Natural killer cell treated with Interleukin-12 subunit alpha and Interleukin-12 subunit beta and Interleukin-15 and Interleukin-18, amount 100 ng/mL, for 72 hours (primary cell): ENCODE data around the gene DGUOK. TPM values are rescaled to one million over a fixed set of nuclear protein-coding genes. Genes with fewer than 3 reads are reported as not detected.

ENCODE experiments used
- total RNA-seq, 2 donors: library from RNA; stranded (reverse); gene quantifications; one replicate each; pipeline ENCODE4 v1.2.3, GENCODE V29; 2022

Gene DGUOK
- total RNA-seq, 2 donors from 2014 or later = 87.1 to 92.6 TPM

Other genes starting within 250 kb of the DGUOK start
- gene TPRKB, start 189.5 kb upstream of the DGUOK start, total RNA-seq = 10 to 100 TPM; 20.0 to 25.2 TPM
- gene DUSP11, start 146.8 kb upstream of the DGUOK start, total RNA-seq = 10 to 100 TPM; 30.7 to 50.1 TPM
- gene C2orf78, start 142.7 kb upstream of the DGUOK start, total RNA-seq = not detected
- 10 to 100 TPM; 27.5 to 40.6 TPM for gene STAMBP, start 97.9 kb upstream of the DGUOK start, total RNA-seq
- not detected for gene ACTG2, start 33.9 kb upstream of the DGUOK start, total RNA-seq
- gene TET3, start 58.0 kb downstream of the DGUOK start, total RNA-seq = 10 to 100 TPM; 29.3 to 70.3 TPM
- 10 to 100 TPM; 68.0 to 72.5 TPM for gene BOLA3, start 221.0 kb downstream of the DGUOK start, total RNA-seq